Left forelimb (tissue), 1 donor: ENCODE results near the gene SSTR5.

Source experiments
- DNase-seq: peaks from one replicate; pipeline ENCODE4 v3.0.0-alpha.2; 2018; ENCODE audit warnings: low spot score

SSTR5 gene

GRCh38 chr16:1125471-1125870, 52.9 kb downstream of the SSTR5 start:
- DNase-seq: no peak

GRCh38 chr16:1126044-1126443, 53.5 kb downstream of the SSTR5 start:
- DNase-seq: no peak

- no peak for DNase-seq
Observed at GRCh38 chr16:1126586-1126985, 54.0 kb downstream of the SSTR5 start.

GRCh38 chr16:1127101-1127500, 54.6 kb downstream of the SSTR5 start:
- DNase-seq: no peak

GRCh38 chr16:1127971-1128715, 55.6 kb downstream of the SSTR5 start:
- no peak for DNase-seq

GRCh38 chr16:1129106-1129960, 56.8 kb downstream of the SSTR5 start:
- no peak for DNase-seq

GRCh38 chr16:1130382-1130781, 57.8 kb downstream of the SSTR5 start:
- DNase-seq: no peak
